IMR-90 (cell line): Measurements from ENCODE around the gene MCRS1. TPM values are rescaled to one million over a fixed set of nuclear protein-coding genes. Genes with fewer than 3 reads are reported as not detected.

Source experiments
- ATAC-seq: fragments of 200-7000 bp; cut with Tn5 transposase; 2 replicates; pipeline ENCODE4 v1.9.1; 2020; ENCODE audit warnings: low read depth, mild to moderate bottlenecking, moderate library complexity
- BruUV-seq: library from RNA; stranded (reverse); fragments of 400-500 nt; replicated peaks from 2 replicates; lab custom pipeline; 2021; lab: Mats Ljungman, UMichigan
- CTCF ChIA-PET: fragments of 300-600 bp; formaldehyde crosslinking; extraction: SDS; loops from one replicate; lab custom pipeline; 2021; ENCODE audit warnings: antibody characterized with exemption; lab: Yijun Ruan, JAX
- POLR2A ChIA-PET: fragments of 300-600 bp; sonication (Branson Sonifier 250); formaldehyde crosslinking; loops from one replicate; lab custom pipeline; 2022; ENCODE audit warnings: antibody characterized with exemption; ENCODE audit not compliant: unreplicated experiment; lab: Charles Lee
- DNase-seq: peaks from one replicate; pipeline ENCODE4 v3.0.0; 2013
- H2AFZ ChIP-seq: replicated peaks from 2 replicates; pipeline ENCODE3; 2013; ENCODE audit warnings: low read length, mild to moderate bottlenecking; ENCODE audit not compliant: poor library complexity
- H2AK5ac ChIP-seq: 2 replicates; pipeline ENCODE4 v1.6.1; 2013; ENCODE audit warnings: low read depth, low read length, inconsistent platforms
- H2AK9ac ChIP-seq: replicated peaks from 2 replicates; pipeline ENCODE3; 2013; ENCODE audit warnings: mild to moderate bottlenecking, low read depth, low read length, moderate library complexity; ENCODE audit not compliant: poor library complexity
- H2BK120ac ChIP-seq: 2 replicates; pipeline ENCODE4 v1.6.1; 2013; ENCODE audit warnings: low read depth, low read length, inconsistent platforms
- H2BK15ac ChIP-seq: 3 replicates; pipeline ENCODE4 v1.6.1; 2013; ENCODE audit warnings: low read depth, low read length, inconsistent platforms
- H2BK20ac ChIP-seq: 2 replicates; pipeline ENCODE4 v1.6.1; 2013; ENCODE audit warnings: low read depth, mild to moderate bottlenecking, inconsistent platforms, low read length, moderate library complexity
- H2BK5ac ChIP-seq: 2 replicates; pipeline ENCODE4 v1.6.1; 2013; ENCODE audit warnings: mild to moderate bottlenecking, low read depth, low read length, inconsistent platforms; ENCODE audit not compliant: poor library complexity, severe bottlenecking
- H3K14ac ChIP-seq: replicated peaks from 2 replicates; pipeline ENCODE4 v1.6.1; 2013; ENCODE audit warnings: low read depth, low read length, inconsistent platforms
- H3K18ac ChIP-seq: 2 replicates; pipeline ENCODE4 v1.6.1; 2013; ENCODE audit warnings: low read depth, low read length, control low read depth
- H3K23ac ChIP-seq: 2 replicates; pipeline ENCODE4 v1.6.1; 2013; ENCODE audit warnings: low read depth, low read length, inconsistent platforms
- H3K27ac ChIP-seq: 2 replicates; pipeline ENCODE4 v1.5.1; 2013; ENCODE audit warnings: mild to moderate bottlenecking, control low read depth, low read length; ENCODE audit not compliant: insufficient read depth
- H3K27me3 ChIP-seq: 2 replicates; pipeline ENCODE4 v1.6.1; 2013; ENCODE audit warnings: low read length; ENCODE audit not compliant: control insufficient read depth, insufficient read depth
- H3K36me3 ChIP-seq: 2 replicates; pipeline ENCODE4 v1.6.1; 2013; ENCODE audit warnings: low read length, mixed read lengths; ENCODE audit not compliant: control insufficient read depth, insufficient read depth
- H3K4ac ChIP-seq: 2 replicates; pipeline ENCODE4 v1.6.1; 2013; ENCODE audit warnings: low read depth, low read length, inconsistent platforms
- H3K4me1 ChIP-seq: 2 replicates; pipeline ENCODE4 v1.6.1; 2013; ENCODE audit warnings: low read length, mixed read lengths; ENCODE audit not compliant: control insufficient read depth, insufficient read depth
- H3K4me2 ChIP-seq: 2 replicates; pipeline ENCODE4 v1.6.1; 2013; ENCODE audit warnings: low read depth, mild to moderate bottlenecking, control low read depth, low read length, moderate library complexity
- H3K4me3 ChIP-seq: 2 replicates; pipeline ENCODE4 v1.5.1; 2013; ENCODE audit warnings: low read depth, mild to moderate bottlenecking, control low read depth, low read length, moderate library complexity; ENCODE audit not compliant: insufficient read depth
- H3K56ac ChIP-seq: 2 replicates; pipeline ENCODE4 v1.6.1; 2013; ENCODE audit warnings: low read length, inconsistent platforms; ENCODE audit not compliant: insufficient read depth; ENCODE audit errors: extremely low read depth
- H3K79me1 ChIP-seq, 2 experiments: 2 replicates each; pipeline ENCODE4 v1.6.1; 2013; ENCODE audit warnings: low read length in 2 of 2, inconsistent platforms in 1 of 2, low read depth in 1 of 2
- H3K9ac ChIP-seq: 2 replicates; pipeline ENCODE4 v1.6.1; 2013; ENCODE audit warnings: low read depth, low read length, control low read depth
- H3K9me1 ChIP-seq: 2 replicates; pipeline ENCODE4 v1.6.1; 2013; ENCODE audit warnings: low read length, inconsistent platforms; ENCODE audit not compliant: insufficient read depth
- H3K9me3 ChIP-seq: 2 replicates; pipeline ENCODE4 v1.6.1; 2013; ENCODE audit warnings: low read length; ENCODE audit not compliant: control insufficient read depth, insufficient read depth
- H4K20me1 ChIP-seq: 2 replicates; pipeline ENCODE4 v1.6.1; 2013; ENCODE audit warnings: low read length, inconsistent platforms; ENCODE audit not compliant: insufficient read depth
- H4K5ac ChIP-seq: 2 replicates; pipeline ENCODE4 v1.6.1; 2013; ENCODE audit warnings: mild to moderate bottlenecking, low read depth, low read length, control low read depth
- H4K8ac ChIP-seq, 2 experiments: 2 replicates each; pipeline ENCODE4 v1.6.1; 2013; ENCODE audit warnings: low read depth in 2 of 2, low read length in 2 of 2, control low read depth in 1 of 2, inconsistent platforms in 1 of 2
- H4K91ac ChIP-seq: 2 replicates; pipeline ENCODE4 v1.6.1; 2013; ENCODE audit warnings: low read depth, low read length, inconsistent platforms; ENCODE audit not compliant: insufficient read depth
- CHD1 ChIP-seq: IDR thresholded peaks from 2 replicates; pipeline ENCODE4 v1.6.1; 2012; ENCODE audit warnings: low read depth, low read length, improper control_type of control experiment
- CTCF ChIP-seq: conservative IDR thresholded peaks from 2 replicates; pipeline ENCODE4 v1.5.1; 2012; ENCODE audit warnings: mild to moderate bottlenecking, low read depth, low read length, improper control_type of control experiment
- FOS ChIP-seq: fragments of 150-350 bp; IDR thresholded peaks from 2 replicates; pipeline ENCODE4 v1.6.1; 2016; ENCODE audit warnings: low read depth, low read length
- MAFK ChIP-seq: IDR thresholded peaks from 2 replicates; pipeline ENCODE4 v1.6.1; 2012; ENCODE audit warnings: low read depth, low read length, improper control_type of control experiment
- MAZ ChIP-seq: IDR thresholded peaks from 2 replicates; pipeline ENCODE4 v1.6.1; 2012; ENCODE audit warnings: low read depth, mild to moderate bottlenecking, low read length, improper control_type of control experiment, moderate library complexity, borderline replicate concordance
- MXI1 ChIP-seq: IDR thresholded peaks from 2 replicates; pipeline ENCODE4 v1.6.1; 2012; ENCODE audit warnings: low read depth, mild to moderate bottlenecking, low read length, moderate library complexity, borderline replicate concordance
- POLR2A ChIP-seq: IDR thresholded peaks from 2 replicates; pipeline ENCODE4 v1.6.1; 2012; ENCODE audit warnings: mild to moderate bottlenecking, low read depth, low read length
- RAD21 ChIP-seq: IDR thresholded peaks from 2 replicates; pipeline ENCODE4 v1.6.1; 2012; ENCODE audit warnings: low read length, improper control_type of control experiment
- RCOR1 ChIP-seq: IDR thresholded peaks from 2 replicates; pipeline ENCODE4 v1.6.1; 2012; ENCODE audit warnings: mild to moderate bottlenecking, low read length, improper control_type of control experiment; ENCODE audit not compliant: insufficient replicate concordance
- RFX5 ChIP-seq: IDR thresholded peaks from 2 replicates; pipeline ENCODE4 v1.8.0; 2012; ENCODE audit warnings: low read depth, mild to moderate bottlenecking, low read length, moderate library complexity
- SMC3 ChIP-seq: fragments of 150-350 bp; IDR thresholded peaks from 2 replicates; pipeline ENCODE4 v1.6.1; 2016; ENCODE audit warnings: low read depth, mild to moderate bottlenecking, antibody characterized with exemption, low read length, moderate library complexity
- USF2 ChIP-seq: fragments of 150-350 bp; IDR thresholded peaks from 2 replicates; pipeline ENCODE4 v1.6.1; 2017; ENCODE audit warnings: mild to moderate bottlenecking, antibody characterized with exemption, low read length, low read depth
- WGBS, 2 experiments: methylation state at CpG; one replicate each; pipeline versions ENCODE4 v1.1.5 to v1.1.7; 2013; ENCODE audit warnings: missing lambda C conversion rate in 2 of 2; ENCODE audit not compliant: insufficient read length in 1 of 2; ENCODE audit errors: extremely low coverage in 2 of 2; 5-methylcytosine and 5-hydroxymethylcytosine counted together
- dilution Hi-C: fragments of 300-500 bp; cut with HindIII; formaldehyde crosslinking; loops from one replicate; pipeline ENCODE4 v1.14.3; 2018; ENCODE audit warnings: low sequenced_read_pairs; ENCODE audit not compliant: unreplicated experiment
- in situ Hi-C: fragments of 300-500 bp; cut with MboI; formaldehyde crosslinking; loops from 3 replicates; pipeline ENCODE4 v1.14.3; 2019; ENCODE audit warnings: low sequenced_read_pairs, inconsistent platforms, mixed read lengths
- intact Hi-C: fragments of 100-400 bp; cut with micrococcal nuclease; formaldehyde crosslinking; loops from 2 replicates; pipeline ENCODE4 v1.10.0; 2022
- polyA plus RNA-seq, 3 experiments: library from polyadenylated mRNA; depleted of rRNA; stranded (reverse); fragments of >200 nt; gene quantifications; 2 replicates each; pipeline ENCODE4 v1.2.3, GENCODE V29; 2012; ENCODE audit warnings: low replicate concordance in 1 of 3
- total RNA-seq: library from RNA; depleted of rRNA; stranded (reverse); fragments of >200 nt; gene quantifications from 2 replicates; pipeline ENCODE4 v1.2.3, GENCODE V29; 2012

Gene MCRS1
- total and polyA plus RNA-seq, 2 of the 4 experiments (the other 2 are of a cell fraction): 72.9 to 73.2 TPM

- TF ChIP-seq RFX5: no peak
Observed at GRCh38 chr12:49577589-49578315, 9.8 kb upstream of the MCRS1 start (continued).

- peak overlapping the region; percentile 47; the same call in 1 of the 2 replicates for H4K5ac ChIP-seq
- H2BK20ac ChIP-seq: no peak overlapping the region
- CTCF ChIA-PET: interaction anchor here (0.6 to 1.0 kb wide), 2 partner anchors 210 to 237 kb away, joined by 3 read pairs; no protein-coding TSS in a partner anchor
- peak overlapping the region; percentile 89 for H3K9ac ChIP-seq
- H3K36me3 ChIP-seq: peaks cover 10% of the 10 kb centered on the region
- H2AFZ ChIP-seq: peak overlapping the region; percentile 99
- no TSS peak for BruUV-seq
- H3K79me1 ChIP-seq: peaks cover 55 to 78% of the 10 kb centered on the region in 2 experiments
- 0% methylated on average over 10 of the region's 19 CpGs; no CpG with 5 or more reads in 1 of the 2 experiments for WGBS, 2 experiments
- H2BK15ac ChIP-seq: no peak overlapping the region; the same call in 2 of the 3 replicates
- no peak overlapping the region for H2AK5ac ChIP-seq
- POLR2A ChIA-PET: no interaction called here
- H3K4me2 ChIP-seq: peak overlapping the region; percentile 98
- DNase-seq (no peak), ATAC-seq (peak; percentile 35)
- H3K4ac ChIP-seq: peak overlapping the region; percentile 74
- in situ Hi-C loops: no loop called here
- peak overlapping the region; percentile 96 for H2AK9ac ChIP-seq
- H3K27me3 ChIP-seq: no peaks in the 10 kb centered on the region
- peak overlapping the region; percentile 41 for H3K14ac ChIP-seq
- H3K9me1 ChIP-seq: 0 out of 2 replicates have a peak, but pooled peaks cover 5% of the 10 kb centered on the region
- H3K4me3 ChIP-seq: peak overlapping the region; percentile 76
- intact Hi-C loops: loop anchor here (1.0 kb wide), 1 partner anchor 202 kb away; no protein-coding TSS in a partner anchor
- H3K27ac ChIP-seq: peak overlapping the region; percentile 88
- H3K4me1 ChIP-seq: peaks cover 2% of the 10 kb centered on the region; the same call in 1 of the 2 replicates
- peaks cover 5% of the 10 kb centered on the region; the same call in 1 of the 2 replicates for H4K20me1 ChIP-seq
- H3K56ac ChIP-seq: peak overlapping the region; percentile 99
- H2BK120ac ChIP-seq: peak overlapping the region; percentile 50; the same call in 1 of the 2 replicates
- H3K9me3 ChIP-seq: no peaks in the 10 kb centered on the region
- dilution Hi-C loops: no loop called here
- no peak overlapping the region for H3K18ac ChIP-seq
- H3K23ac ChIP-seq: peak overlapping the region; percentile 61
- peak overlapping the region; percentile 94 to 100 for H4K8ac ChIP-seq
- peak overlapping the region; percentile 72; the same call in 1 of the 2 replicates for H4K91ac ChIP-seq
- H2BK5ac ChIP-seq: peak overlapping the region; percentile 94
- TF ChIP-seq RAD21 (no peak), POLR2A (no peak), RFX5 (no peak), FOS (no peak), CHD1 (no peak), RCOR1 (no peak), CTCF (no peak), MXI1 (no peak), USF2 (no peak), MAZ (no peak), MAFK (no peak), SMC3 (no peak)
Observed at GRCh38 chr12:49568442-49569162, 660 bp upstream of the MCRS1 start.
